SK-N-SH (cell line): ENCODE results near the gene FAM184B. TPM values are rescaled to one million over a fixed set of nuclear protein-coding genes. Genes with fewer than 3 reads are reported as not detected.

ENCODE experiments used
- CTCF ChIA-PET: fragments of 300-600, 350-600 bp; formaldehyde crosslinking; extraction: SDS; loops from one replicate; lab custom pipeline; 2021; lab: Yijun Ruan, JAX
- POLR2A ChIA-PET: fragments of 350-600 bp; sonication (Branson Sonifier 250); formaldehyde crosslinking; extraction: SDS; loops from one replicate; lab custom pipeline; 2020; ENCODE audit warnings: antibody characterized with exemption, inconsistent platforms; lab: Yijun Ruan, JAX
- DNase-seq: peaks from one replicate; pipeline ENCODE4 v3.0.0; 2012
- H2AFZ ChIP-seq: fragments of 200-600 bp; sonication (generic); 2 replicates; pipeline ENCODE4 v1.8.1; 2016; ENCODE audit warnings: antibody characterized with exemption, mild to moderate bottlenecking, low read depth
- H3F3A ChIP-seq: fragments of 200-600 bp; sonication (generic); replicated peaks from 2 replicates; pipeline ENCODE3; 2016; ENCODE audit warnings: antibody characterized with exemption, mild to moderate bottlenecking; ENCODE audit not compliant: insufficient read depth
- H3K27ac ChIP-seq, 2 experiments: fragments of 200-500 bp in 1 of 2; fragments of 200-600 bp in 1 of 2; sonication (Bioruptor generic) in 1 of 2; sonication (generic), shearing (Covaris generic) in 1 of 2; 2 replicates each; pipeline versions ENCODE4 v1.5.1 to v1.6.1; 2014 to 2016; ENCODE audit warnings: low read depth in 2 of 2, inconsistent platforms in 1 of 2, low read length in 1 of 2, mild to moderate bottlenecking in 1 of 2, mixed read lengths in 1 of 2
- H3K27me3 ChIP-seq: fragments of 200-600 bp; sonication (generic), shearing (Covaris generic); 2 replicates; pipeline ENCODE4 v1.6.1; 2016; ENCODE audit warnings: mixed run types; ENCODE audit not compliant: insufficient read depth
- H3K36me3 ChIP-seq, 2 experiments: fragments of 200-500 bp in 1 of 2; fragments of 200-600 bp in 1 of 2; sonication (Bioruptor generic) in 1 of 2; sonication (generic) in 1 of 2; replicated peaks in 1 of 2; 2 replicates each; pipeline versions ENCODE3 to v1.5.1; 2014 to 2016; ENCODE audit warnings: low read length in 1 of 2, mild to moderate bottlenecking in 1 of 2; ENCODE audit not compliant: insufficient read depth in 2 of 2, control insufficient read depth in 1 of 2
- H3K4me1 ChIP-seq, 2 experiments: fragments of 200-500 bp in 1 of 2; fragments of 200-600 bp in 1 of 2; sonication (Bioruptor generic) in 1 of 2; sonication (generic), shearing (Covaris generic) in 1 of 2; 2 replicates each; pipeline versions ENCODE4 v1.5.1 to v1.6.1; 2014 to 2016; ENCODE audit warnings: low read depth in 1 of 2, low read length in 1 of 2, mixed run types in 1 of 2; ENCODE audit not compliant: insufficient read depth in 2 of 2, control insufficient read depth in 1 of 2
- H3K4me2 ChIP-seq: fragments of 200-600 bp; sonication (generic), shearing (Covaris generic); 2 replicates; pipeline ENCODE4 v1.6.1; 2017; ENCODE audit warnings: mixed run types
- H3K4me3 ChIP-seq, 2 experiments: fragments of 200-500 bp in 1 of 2; fragments of 200-600 bp in 1 of 2; sonication (Bioruptor generic) in 1 of 2; sonication (generic), shearing (Covaris generic) in 1 of 2; 2 replicates each; pipeline versions ENCODE4 v1.5.1 to v1.8.1; 2014 to 2016; ENCODE audit warnings: low read depth in 2 of 2, inconsistent platforms in 1 of 2, low read length in 1 of 2, mild to moderate bottlenecking in 1 of 2, mixed read lengths in 1 of 2, moderate library complexity in 1 of 2
- H3K79me2 ChIP-seq: fragments of 200-600 bp; sonication (generic); 2 replicates; pipeline ENCODE4 v1.8.1; 2017; ENCODE audit warnings: mild to moderate bottlenecking; ENCODE audit not compliant: insufficient read depth
- H3K9ac ChIP-seq: fragments of 200-600 bp; sonication (generic); 2 replicates; pipeline ENCODE4 v1.6.1; 2017; ENCODE audit warnings: mixed run types
- H3K9me2 ChIP-seq: fragments of 200-600 bp; sonication (generic); 2 replicates; pipeline ENCODE4 v1.6.1; 2017; ENCODE audit warnings: mixed run types
- H3K9me3 ChIP-seq: fragments of 200-600 bp; sonication (generic); 2 replicates; pipeline ENCODE4 v1.6.1; 2017; ENCODE audit warnings: mixed run types, mild to moderate bottlenecking, moderate library complexity
- H4K20me1 ChIP-seq: fragments of 200-600 bp; sonication (generic); 2 replicates; pipeline ENCODE4 v1.6.1; 2017; ENCODE audit warnings: mild to moderate bottlenecking, mixed run types; ENCODE audit not compliant: insufficient read depth
- CTCF ChIP-seq: fragments of 200-600 bp; sonication (generic); IDR thresholded peaks from 2 replicates; pipeline ENCODE4 v1.6.1; 2017; ENCODE audit warnings: antibody characterized with exemption, mild to moderate bottlenecking, moderate library complexity
- EZH2phosphoT487 ChIP-seq: fragments of 200-600 bp; sonication (generic); IDR thresholded peaks from 2 replicates; pipeline ENCODE4 v1.6.1; 2017; ENCODE audit warnings: low read depth, mixed run types, mild to moderate bottlenecking, antibody characterized with exemption, moderate library complexity, borderline replicate concordance
- GABPA ChIP-seq: IDR thresholded peaks from 2 replicates; pipeline ENCODE4 v1.4.0; 2012; ENCODE audit warnings: low read depth, mild to moderate bottlenecking
- GATA2 ChIP-seq: sonication (generic); formaldehyde crosslinking; IDR thresholded peaks from 2 replicates; pipeline ENCODE4 v1.5.0; 2020; ENCODE audit warnings: mild to moderate bottlenecking, missing genetic modification reagents
- IRF3 ChIP-seq: fragments of 150-350 bp; IDR thresholded peaks from 2 replicates; pipeline ENCODE4 v1.6.1; 2016; ENCODE audit warnings: mild to moderate bottlenecking, low read depth, low read length
- JUND ChIP-seq: IDR thresholded peaks from 2 replicates; pipeline ENCODE4 v1.4.0; 2012
- MEF2A ChIP-seq: IDR thresholded peaks from 2 replicates; pipeline ENCODE4 v1.4.0; 2012; ENCODE audit warnings: low read depth, borderline replicate concordance
- MXI1 ChIP-seq: IDR thresholded peaks from 2 replicates; pipeline ENCODE4 v1.6.1; 2012; ENCODE audit warnings: mild to moderate bottlenecking, low read depth, low read length, improper control_type of control experiment
- NFIC ChIP-seq: IDR thresholded peaks from 2 replicates; pipeline ENCODE4 v1.4.0; 2012; ENCODE audit warnings: borderline replicate concordance
- NRF1 ChIP-seq: IDR thresholded peaks from 2 replicates; pipeline ENCODE4 v1.6.1; 2012; ENCODE audit warnings: low read depth, mild to moderate bottlenecking, low read length
- PBX3 ChIP-seq: IDR thresholded peaks from 2 replicates; pipeline ENCODE4; 2012
- POLR2AphosphoS5 ChIP-seq: IDR thresholded peaks from 2 replicates; pipeline ENCODE4 v1.6.1; 2012; ENCODE audit warnings: low read depth, low read length
- RCOR1 ChIP-seq: fragments of 150-350 bp; IDR thresholded peaks from 2 replicates; pipeline ENCODE4 v1.6.1; 2017; ENCODE audit warnings: antibody characterized with exemption, low read length
- RFX5 ChIP-seq: IDR thresholded peaks from 2 replicates; pipeline ENCODE4 v1.6.1; 2012; ENCODE audit warnings: mild to moderate bottlenecking, improper control_type of control experiment, low read length
- SIN3A ChIP-seq: IDR thresholded peaks from 2 replicates; pipeline ENCODE4 v1.6.1; 2012; ENCODE audit warnings: low read depth, mild to moderate bottlenecking, low read length, moderate library complexity, borderline replicate concordance
- TAF1 ChIP-seq: IDR thresholded peaks from 2 replicates; pipeline ENCODE4 v1.6.1; 2012; ENCODE audit warnings: low read depth, mild to moderate bottlenecking, low read length, moderate library complexity, borderline replicate concordance
- USF1 ChIP-seq: IDR thresholded peaks from 2 replicates; pipeline ENCODE4 v1.4.0; 2012; ENCODE audit warnings: low read depth, borderline replicate concordance
- USF2 ChIP-seq: fragments of 150-350 bp; IDR thresholded peaks from 2 replicates; pipeline ENCODE4 v1.6.1; 2017; ENCODE audit warnings: antibody characterized with exemption, low read length, low read depth, borderline replicate concordance
- WGBS: methylation state at CpG from one replicate; pipeline ENCODE4 v1.1.6; 2017; ENCODE audit warnings: low lambda C conversion rate; 5-methylcytosine and 5-hydroxymethylcytosine counted together
- polyA plus RNA-seq, 3 experiments: library from polyadenylated mRNA; depleted of rRNA; stranded (reverse); fragments of >200 nt; gene quantifications; 2 replicates each; pipeline ENCODE4 v1.2.3, GENCODE V29; 2012

The FAM184B gene
- polyA plus RNA-seq, 1 of the 3 experiments (the other 2 are of a cell fraction) = not detected

GRCh38 chr4:17718471-17718870 is 63.0 kb downstream of the FAM184B start (continued):
- TF ChIP-seq IRF3 (no peak), MXI1 (no peak), EZH2phosphoT487 (no peak), RCOR1 (no peak), GATA2 (CRISPR knock-in tag) (no peak), CTCF (no peak), RFX5 (no peak)
- TF ChIP-seq, all 33 proteins: peak for 0

- no peaks in the 10 kb centered on the region for H3K9me3 ChIP-seq
- H4K20me1 ChIP-seq = no peaks in the 10 kb centered on the region
- H3K27me3 ChIP-seq = no peaks in the 10 kb centered on the region
- no peak overlapping the region for H3K9ac ChIP-seq
- H3F3A ChIP-seq = no peaks in the 10 kb centered on the region
- WGBS = 44% methylated on average over 5 of the region's 5 CpGs
- no peaks in the 10 kb centered on the region for H3K4me1 ChIP-seq
- H2AFZ ChIP-seq = no peak overlapping the region
- TF ChIP-seq GATA2 (CRISPR knock-in tag) = no peak
- TF ChIP-seq IRF3 = no peak
- TF ChIP-seq JUND = no peak
- TF ChIP-seq USF1 = no peak
- TF ChIP-seq GABPA = no peak
- TF ChIP-seq SIN3A = no peak
- no peak for TF ChIP-seq USF2
- TF ChIP-seq NRF1 = no peak
- no peak for TF ChIP-seq CTCF
- TF ChIP-seq TAF1 = no peak
- TF ChIP-seq NFIC = no peak
- TF ChIP-seq MEF2A = no peak
- TF ChIP-seq POLR2AphosphoS5 = no peak
- no peak for TF ChIP-seq PBX3
- H3K79me2 ChIP-seq = no peaks in the 10 kb centered on the region
- no peak overlapping the region for H3K27ac ChIP-seq
- ChIA-PET CTCF (no interaction called here), POLR2A (no interaction called here)
- H3K4me3 ChIP-seq = no peak overlapping the region
- DNase-seq = no peak
- no peaks in the 10 kb centered on the region for H3K36me3 ChIP-seq
- H3K9me2 ChIP-seq = no peaks in the 10 kb centered on the region
- H3K4me2 ChIP-seq = no peak overlapping the region
Measured at GRCh38 chr4:17717301-17717700, 64.1 kb downstream of the FAM184B start.
